AG04450 (cell line): ENCODE data around the gene FBXO31. TPM values are rescaled to one million over a fixed set of nuclear protein-coding genes. Genes with fewer than 3 reads are reported as not detected.

ENCODE experiments used
- CTCF ChIA-PET: fragments of 300-600, 350-600 bp; formaldehyde crosslinking; extraction: SDS; loops from one replicate; lab custom pipeline; 2022; ENCODE audit warnings: antibody characterized with exemption, inconsistent platforms; lab: Charles Lee
- POLR2A ChIA-PET: fragments of 350-600 bp; formaldehyde crosslinking; extraction: SDS; loops from one replicate; lab custom pipeline; 2021; ENCODE audit warnings: antibody characterized with exemption, inconsistent platforms; lab: Yijun Ruan, JAX
- DNase-seq: peaks from one replicate; pipeline ENCODE4 v3.0.0-alpha.2; 2011; ENCODE audit warnings: low read depth, low spot score
- H3K27ac ChIP-seq: one replicate; pipeline ENCODE4 v1.5.1; 2012; ENCODE audit warnings: low read depth, low read length, control low read depth
- H3K27me3 ChIP-seq: one replicate; pipeline ENCODE4 v1.6.0; 2012; ENCODE audit warnings: low read length; ENCODE audit not compliant: control insufficient read depth, insufficient read depth
- H3K4me3 ChIP-seq: 2 replicates; pipeline ENCODE4 v1.5.1; 2011; ENCODE audit warnings: mild to moderate bottlenecking, low read depth, low read length, control low read depth
- H3K9me3 ChIP-seq: 2 replicates; pipeline ENCODE4 v1.5.1; 2012; ENCODE audit warnings: low read length; ENCODE audit not compliant: control insufficient read depth, insufficient read depth
- CTCF ChIP-seq: IDR thresholded peaks from 2 replicates; pipeline ENCODE4 v1.5.1; 2011; ENCODE audit warnings: low read depth, low read length, control low read depth, inconsistent platforms
- polyA plus RNA-seq: library from polyadenylated mRNA; depleted of rRNA; stranded (reverse); fragments of >200 nt; gene quantifications from 2 replicates; pipeline ENCODE4 v1.2.3, GENCODE V29; 2011

The FBXO31 gene
- polyA plus RNA-seq, 1 experiment: 16.3 TPM

DNA sequence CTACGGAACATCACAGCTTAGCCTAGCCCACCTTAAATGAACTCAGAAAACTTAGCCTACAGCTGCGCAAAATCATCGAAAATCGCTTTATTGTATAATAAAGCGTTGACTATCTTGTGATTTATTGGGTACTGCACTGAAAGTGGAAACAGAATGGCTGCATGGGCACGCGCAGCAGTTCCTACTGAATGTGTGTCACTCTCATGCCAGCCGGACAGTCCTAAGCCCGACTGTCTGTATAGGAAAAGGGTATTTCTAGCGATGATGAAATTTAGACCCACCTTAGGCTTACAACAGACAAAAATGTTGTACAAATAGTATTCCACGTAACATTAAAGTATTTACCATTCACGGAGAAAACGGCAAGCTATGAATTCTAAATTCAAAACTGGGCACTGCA, 9.3 kb downstream of the FBXO31 start:
- ChIA-PET CTCF (interaction anchor here (0.6 kb wide), 1 partner anchor 58 kb away, joined by 3 read pairs; no protein-coding TSS in a partner anchor), POLR2A (no interaction called here)
- Histone ChIP-seq H3K4me3 (no peak overlapping the region), H3K9me3 (no peaks in the 10 kb centered on the region), H3K27ac (no peak overlapping the region), H3K27me3 (no peaks in the 10 kb centered on the region)
- no peak for TF ChIP-seq CTCF
- no peak for DNase-seq

- ChIA-PET POLR2A (no interaction called here), CTCF (no interaction called here)
- no peaks in the 10 kb centered on the region for H3K27me3 ChIP-seq
- no peak for TF ChIP-seq CTCF
- DNase-seq: no peak
- H3K27ac ChIP-seq: no peak overlapping the region
- H3K4me3 ChIP-seq: no peak overlapping the region
- no peaks in the 10 kb centered on the region for H3K9me3 ChIP-seq
These were observed 11.3 kb downstream of the FBXO31 start for GRCh38 chr16:87372305-87372704.

GRCh38 chr16:87371261-87371866, 12.2 kb downstream of the FBXO31 start:
- ChIA-PET POLR2A (no interaction called here), CTCF (no interaction called here)
- Histone ChIP-seq H3K27ac (no peak overlapping the region), H3K9me3 (no peaks in the 10 kb centered on the region), H3K4me3 (no peak overlapping the region), H3K27me3 (no peaks in the 10 kb centered on the region)
- no peak for TF ChIP-seq CTCF
- no peak for DNase-seq

- Histone ChIP-seq H3K9me3 (no peaks in the 10 kb centered on the region), H3K27me3 (no peaks in the 10 kb centered on the region), H3K4me3 (no peak overlapping the region), H3K27ac (no peak overlapping the region)
- TF ChIP-seq CTCF: no peak
- CTCF ChIA-PET: interaction anchor here (0.9 kb wide), 1 partner anchor 72 kb away, joined by 5 read pairs; no protein-coding TSS in a partner anchor
- POLR2A ChIA-PET: interaction anchor here (1.1 kb wide), 1 partner anchor 13 kb away, joined by 3 read pairs; no protein-coding TSS in a partner anchor
- no peak for DNase-seq
These were observed 13.5 kb downstream of the FBXO31 start for GRCh38 chr16:87369796-87370719.
